Activated CD8-positive, alpha-beta memory T cell treated with anti-CD3 and anti-CD28 coated beads for 4 hours (primary cell): ENCODE results near the gene SP6.

Experiments
- DNase-seq, 2 donors: peaks; one replicate each; pipeline ENCODE4 v3.0.0-alpha.2; 2020; ENCODE audit warnings: low read depth in 2 of 2

Gene SP6

DNA sequence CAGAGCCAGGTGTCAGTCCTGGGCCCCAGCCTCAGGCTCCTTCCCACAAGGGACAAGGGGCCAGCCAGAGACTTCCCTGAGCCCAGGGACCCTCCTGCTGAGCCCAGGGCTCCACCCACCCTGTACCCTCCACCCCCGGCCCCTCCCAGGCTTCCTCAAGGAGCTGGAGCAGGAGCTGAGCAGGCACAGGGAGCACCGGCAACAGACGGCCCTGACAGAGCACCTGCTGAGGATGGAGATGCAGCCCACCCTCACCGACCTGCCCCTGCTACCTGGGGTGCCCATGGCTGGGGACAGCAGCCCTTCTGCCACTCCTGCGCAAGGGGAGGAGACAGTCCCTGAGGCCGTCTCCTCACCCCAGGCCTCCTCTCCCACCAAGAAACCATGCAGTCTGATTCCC, 14.4 kb downstream of the SP6 start:
- no peak for DNase-seq

DNA sequence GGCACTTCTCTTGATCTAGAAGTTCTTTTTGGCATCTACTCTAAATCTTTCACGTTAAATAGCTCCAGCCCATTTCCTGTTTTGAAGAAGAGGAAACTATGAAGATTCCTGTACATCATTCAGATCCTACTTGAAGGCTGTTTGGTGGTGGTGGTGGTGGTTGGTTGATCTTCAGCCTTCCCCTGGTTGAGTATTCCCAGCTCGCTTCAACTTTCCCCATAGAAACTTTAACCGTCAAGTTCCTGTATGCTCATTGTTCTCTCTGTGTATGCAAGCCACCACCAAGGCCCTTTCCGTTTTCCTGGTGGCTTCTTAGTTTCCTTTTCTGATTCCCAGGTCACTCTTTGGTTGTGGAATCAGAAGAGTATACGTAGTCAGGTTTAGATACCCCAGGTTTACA, 16.2 kb downstream of the SP6 start:
- no peak for DNase-seq

DNA sequence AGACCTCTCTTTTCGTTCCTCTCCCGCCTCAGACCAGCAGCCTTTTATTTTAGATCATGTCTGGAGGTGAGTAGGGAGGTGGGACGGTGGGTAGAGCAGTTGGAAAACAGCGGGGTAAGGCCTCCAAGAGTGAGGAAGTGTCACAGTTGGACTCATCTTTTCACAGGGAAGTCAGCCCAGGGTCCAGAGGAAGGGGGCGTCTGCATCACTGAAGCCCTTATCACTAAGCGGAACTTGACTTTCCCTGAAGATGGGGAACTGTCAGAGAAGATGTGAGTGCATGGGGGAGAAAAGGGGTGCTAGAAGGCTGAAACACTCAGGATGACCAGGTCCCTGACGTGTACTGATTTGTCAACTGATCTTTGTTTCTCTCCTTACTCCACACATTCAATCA, 19.0 kb downstream of the SP6 start:
- DNase-seq, result no peak

DNA sequence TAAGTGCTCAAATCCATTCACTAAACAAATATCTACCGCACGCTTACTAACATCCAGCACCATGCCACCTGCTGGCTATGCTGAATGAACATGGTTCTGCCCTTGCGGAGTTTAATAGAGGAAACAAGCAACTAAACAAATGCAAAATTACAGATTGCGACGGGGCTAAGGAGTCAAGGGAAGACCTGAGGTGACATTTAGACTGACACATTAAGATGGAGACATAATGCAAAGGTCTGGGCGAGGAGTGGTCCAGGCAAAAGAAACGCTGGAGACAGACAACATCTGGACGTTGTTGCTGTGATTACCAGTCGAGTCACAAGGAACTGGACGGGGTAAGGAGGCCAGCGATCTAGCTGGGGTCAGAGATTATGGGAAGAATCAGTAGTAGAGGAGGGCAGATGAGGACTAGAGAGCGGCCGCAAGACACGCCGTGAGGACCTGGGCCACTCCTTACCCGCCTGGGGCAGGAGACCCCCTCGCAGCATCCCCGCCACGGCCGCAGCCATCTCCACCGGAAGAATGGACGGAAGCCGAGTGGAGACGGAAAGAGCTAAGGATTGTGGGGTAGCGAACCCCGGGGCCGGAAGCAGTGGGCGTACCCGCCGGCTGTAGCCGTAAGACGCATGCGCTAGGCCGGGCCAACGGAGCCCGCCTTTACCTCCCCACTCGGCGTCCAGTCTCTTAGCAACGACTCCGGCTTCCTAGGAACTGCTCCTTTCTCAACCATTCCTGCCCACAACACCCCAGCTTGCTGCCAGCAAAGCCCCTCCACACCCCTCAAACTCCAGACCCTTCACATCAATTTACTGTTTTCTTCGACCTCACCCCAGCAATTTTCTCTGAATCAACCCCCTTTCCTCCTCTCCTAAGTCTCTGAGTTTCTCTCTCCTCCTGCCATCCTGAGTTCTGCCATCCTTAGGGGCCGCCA, 19.7 kb downstream of the SP6 start, which contains the start of the genes LRRC46 and MRPL10:
LRRC46 (plus strand) TSS at position 668 of the 931 bp plus-strand sequence. CDS start 320 bp downstream, outside the sequence.
MRPL10 (minus strand) TSS at position 539 of the 931 bp plus-strand sequence; CDS start at position 509, 30 bp downstream.
- DNase-seq, result peak; percentile 86

DNA sequence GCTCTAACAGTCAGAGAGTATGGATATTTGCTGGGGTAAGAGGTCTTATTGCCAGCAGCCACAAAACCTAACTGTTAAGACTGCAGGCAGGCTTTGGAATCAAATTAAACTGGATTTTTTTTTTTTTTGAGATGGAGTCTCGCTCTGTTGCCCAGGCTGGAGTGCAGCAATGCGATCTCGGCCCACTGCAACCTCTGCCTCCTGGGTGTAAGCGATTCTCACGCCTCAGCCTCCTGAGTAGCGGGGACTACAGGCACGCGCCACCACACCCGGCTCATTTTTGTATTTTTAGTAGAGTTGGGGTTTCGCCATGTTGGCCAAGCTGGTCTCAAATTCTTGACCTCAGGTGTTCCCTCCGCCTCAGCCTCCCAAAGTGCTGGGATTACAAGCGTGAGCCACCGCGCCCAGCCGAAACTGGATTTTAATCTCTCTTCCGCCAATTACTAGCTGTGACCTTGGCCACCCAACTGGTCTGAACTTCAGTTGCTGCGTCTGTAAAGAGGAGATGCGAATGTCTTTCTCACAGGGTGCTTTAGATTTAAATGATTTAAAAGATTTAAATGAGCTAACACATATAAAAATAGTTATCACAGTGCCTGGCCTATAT, 20.5 kb downstream of the SP6 start:
- no peak for DNase-seq

DNA sequence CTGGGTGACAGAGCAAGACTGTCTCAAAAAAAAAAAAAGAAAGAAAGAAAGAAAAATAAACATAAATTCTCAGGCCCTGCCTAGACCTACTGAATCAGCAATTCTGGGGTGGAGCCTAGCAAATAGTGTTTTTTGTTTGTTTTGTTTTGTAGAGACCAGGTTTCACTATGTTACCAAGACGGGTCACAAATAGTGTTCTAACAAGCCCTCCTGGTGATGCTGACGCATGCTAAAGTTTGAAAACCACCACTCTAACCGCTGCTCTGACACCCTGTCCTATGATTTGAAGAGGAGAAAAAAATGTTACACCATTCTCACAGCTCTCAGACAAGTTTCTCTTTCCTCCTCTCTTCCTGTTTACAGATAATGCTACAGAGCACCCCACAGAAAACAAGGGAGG, 21.1 kb downstream of the SP6 start:
- DNase-seq, result peak; percentile 15 to 41

DNA sequence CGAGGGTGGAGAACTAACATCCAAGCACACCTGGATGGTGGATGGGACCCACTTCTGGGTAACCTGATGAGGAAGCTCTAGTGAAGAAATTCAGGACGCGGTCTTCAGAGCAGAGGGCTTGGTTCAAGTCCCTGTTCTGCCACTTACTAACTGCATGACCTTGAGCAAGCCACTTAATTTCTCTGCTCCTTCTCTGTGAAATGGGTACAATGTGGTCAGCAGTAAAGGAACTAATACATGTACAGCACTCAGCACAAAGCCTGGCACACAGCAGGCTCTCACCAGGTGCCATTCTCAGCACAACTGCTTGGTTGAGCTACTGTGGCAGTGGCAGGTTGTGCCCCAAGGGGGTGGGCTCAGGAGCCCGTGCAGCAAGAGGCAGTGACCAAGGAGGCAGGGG, 27.4 kb downstream of the SP6 start:
- no peak for DNase-seq

DNA sequence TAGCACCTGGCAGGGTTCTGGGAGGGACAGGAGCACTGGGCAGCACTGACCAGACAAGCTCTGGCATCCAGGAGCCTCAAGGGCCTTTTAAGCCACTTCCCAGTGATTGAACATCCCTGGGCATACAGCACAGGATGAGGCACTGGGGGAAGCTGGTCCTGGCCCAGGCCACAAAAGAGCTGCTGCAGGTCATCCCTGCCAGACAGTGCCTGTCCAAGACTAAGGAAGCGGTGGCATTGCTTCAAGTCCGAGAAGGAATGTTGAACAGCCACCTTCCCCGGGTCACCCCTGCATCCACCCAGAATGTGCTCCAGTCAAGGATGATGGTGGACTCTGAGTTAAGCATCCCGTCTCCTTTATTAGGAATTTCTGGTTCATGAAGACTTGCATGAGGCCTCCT, 28.2 kb downstream of the SP6 start:
- no peak for DNase-seq

DNA sequence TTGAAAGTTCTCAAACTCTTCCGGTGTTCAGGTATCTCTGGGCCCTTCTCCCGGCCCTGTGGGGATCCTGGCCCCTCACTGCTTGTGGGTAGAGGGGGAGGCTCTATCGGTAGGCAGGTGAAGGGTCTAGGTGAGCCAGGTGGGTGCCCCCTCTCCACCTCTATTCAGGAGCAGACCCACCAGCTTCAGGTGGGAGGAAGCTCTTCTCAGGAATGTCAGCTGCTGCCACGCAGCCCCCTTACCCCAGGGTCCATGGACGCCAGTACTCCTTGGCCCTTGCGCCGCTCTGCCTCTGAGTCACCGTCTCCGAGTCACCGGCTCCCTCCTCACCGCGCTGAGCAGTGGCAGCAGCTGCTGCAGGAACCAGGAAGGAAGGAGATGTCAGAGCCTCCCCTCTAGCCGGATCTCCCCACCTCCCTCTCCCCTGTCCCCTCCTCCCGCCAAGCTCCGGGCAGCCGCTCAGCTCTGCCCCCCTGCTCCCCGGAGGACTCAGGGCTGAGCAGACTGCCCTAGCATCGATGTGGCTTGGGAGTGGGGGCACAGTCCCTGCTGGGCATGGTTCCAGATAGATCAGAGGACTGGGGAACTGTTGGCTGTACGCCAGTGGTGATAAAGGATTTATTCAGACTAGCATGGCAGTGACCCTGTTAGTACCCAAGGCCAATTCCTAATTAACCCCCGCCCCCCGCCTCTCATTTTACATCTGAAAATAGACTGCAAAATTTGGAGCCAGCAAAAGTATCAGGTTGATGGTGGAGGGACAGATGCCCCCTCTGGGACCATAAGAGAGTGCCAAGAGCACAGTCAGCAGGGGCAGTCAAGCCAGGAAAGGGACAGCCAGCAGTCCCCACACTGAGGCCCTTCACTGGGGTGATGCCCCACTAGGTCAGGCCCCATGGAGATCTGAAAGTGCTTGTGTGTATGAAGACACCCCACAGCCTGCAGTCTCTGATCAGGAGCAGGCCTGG, 29.3 kb downstream of the SP6 start, which contains the start of gene OSBPL7:
OSBPL7 (minus strand) TSS at position 371 of the 968 bp plus-strand sequence. CDS start 1,516 bp downstream, outside the sequence.
- DNase-seq, result peak; percentile 54 to 63

DNA sequence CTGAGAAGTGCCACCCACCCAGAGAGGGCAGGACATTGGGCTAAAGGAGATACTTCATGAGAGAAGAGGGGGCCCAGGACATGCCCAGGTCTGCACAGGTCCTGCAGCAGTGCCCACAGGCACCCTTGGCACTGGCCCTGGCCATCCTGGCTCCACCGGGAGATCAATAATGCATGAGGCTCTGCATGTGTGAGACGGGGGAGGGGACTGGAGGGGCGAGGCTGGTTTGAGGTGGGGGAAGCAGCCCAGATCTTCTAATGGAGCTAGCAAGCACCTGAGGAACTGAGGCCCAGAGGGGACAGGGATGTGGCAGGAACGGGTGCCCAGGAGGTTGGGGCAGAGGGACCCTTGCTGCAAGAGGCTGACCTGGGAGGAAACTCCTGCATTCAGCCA, 29.9 kb downstream of the SP6 start:
- no peak for DNase-seq

DNA sequence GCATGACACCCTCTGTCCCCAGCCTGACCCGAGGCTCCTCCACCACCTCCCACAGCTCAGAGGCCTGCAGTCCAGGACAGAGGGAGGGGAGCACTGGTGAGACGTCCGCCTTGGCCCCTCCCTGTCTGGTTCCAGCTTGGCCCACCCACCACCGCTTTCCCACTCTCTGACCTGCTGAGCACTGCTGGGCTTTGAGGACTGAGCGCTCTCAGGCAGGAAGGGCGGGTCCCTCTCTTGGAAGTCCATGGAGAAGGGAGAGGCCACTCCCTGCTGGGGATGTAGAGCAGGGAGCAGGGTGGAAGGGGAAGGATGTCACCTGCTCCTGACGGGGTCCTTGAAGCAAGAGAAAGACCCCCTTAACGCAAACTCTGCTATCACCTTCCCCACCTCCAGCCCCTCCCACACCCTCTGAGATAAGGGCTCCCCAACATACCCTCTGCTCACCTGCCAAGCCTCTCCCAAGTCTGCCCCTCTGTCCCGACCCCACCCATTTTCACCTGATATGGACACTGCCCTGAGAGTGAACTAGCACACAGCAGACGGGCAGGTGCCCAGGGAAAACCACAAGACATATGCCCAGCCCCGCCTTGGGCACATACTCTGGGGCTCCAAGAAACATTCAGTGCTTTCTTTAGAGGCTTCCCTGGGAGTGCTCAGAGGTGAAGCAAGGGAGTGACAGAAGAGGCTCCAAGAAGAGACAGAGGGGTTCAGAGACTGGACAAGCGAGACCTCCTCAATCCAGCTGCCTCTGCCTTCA, 30.8 kb downstream of the SP6 start:
- no peak for DNase-seq

DNA sequence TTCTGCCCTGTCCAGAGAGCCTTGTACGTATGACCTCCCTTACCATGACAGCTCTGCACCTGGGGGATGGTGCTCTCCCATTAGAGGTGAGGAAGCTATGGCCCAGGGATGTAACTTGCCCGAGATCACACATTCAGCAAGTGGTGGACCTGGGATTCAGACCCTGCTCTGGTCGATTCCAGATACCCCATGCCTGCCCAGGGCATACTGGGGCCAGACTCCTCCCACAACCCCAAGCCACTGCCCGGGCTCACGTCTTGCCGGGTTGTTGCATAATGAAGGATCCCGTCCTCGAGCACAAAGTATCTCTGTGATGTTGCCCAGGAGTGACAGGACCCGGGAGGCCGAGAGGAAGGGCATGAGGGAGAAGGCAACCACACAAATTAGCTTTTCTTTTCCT, 31.5 kb downstream of the SP6 start:
- DNase-seq, result no peak

DNA sequence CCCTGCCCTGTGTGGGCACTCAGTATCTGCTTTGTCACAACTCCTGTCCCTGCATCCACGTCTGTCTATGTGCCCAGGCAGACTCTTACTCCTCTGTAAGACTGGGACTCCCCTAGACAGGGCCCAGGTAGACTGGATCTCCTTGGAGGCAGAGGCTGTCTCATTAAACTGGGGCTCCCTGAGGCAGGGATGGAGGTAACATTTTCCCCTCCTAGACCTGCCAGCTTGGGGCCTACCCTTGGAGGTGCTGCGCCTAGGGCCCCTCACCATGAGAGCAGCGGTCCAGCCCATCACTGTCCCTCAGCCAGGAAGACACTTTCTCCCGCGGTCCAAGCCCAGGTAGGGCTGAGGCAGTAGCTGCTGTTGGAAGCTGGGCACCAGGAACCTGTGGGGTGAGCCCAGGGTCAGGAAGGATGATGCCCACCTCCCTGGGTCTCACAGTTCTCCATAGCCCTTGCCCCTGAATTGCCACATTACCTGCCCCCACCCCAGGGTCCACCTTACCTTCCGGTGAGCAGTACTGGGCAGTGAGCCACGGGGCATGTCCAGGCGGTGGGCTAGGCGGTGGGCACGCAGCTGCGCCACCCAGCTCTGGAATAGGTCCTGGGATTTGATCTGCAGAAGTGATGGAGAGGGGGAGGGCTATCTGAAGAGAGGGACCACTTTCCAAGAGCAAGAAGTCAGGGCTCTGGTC, 32.8 kb downstream of the SP6 start:
- no peak for DNase-seq

DNA sequence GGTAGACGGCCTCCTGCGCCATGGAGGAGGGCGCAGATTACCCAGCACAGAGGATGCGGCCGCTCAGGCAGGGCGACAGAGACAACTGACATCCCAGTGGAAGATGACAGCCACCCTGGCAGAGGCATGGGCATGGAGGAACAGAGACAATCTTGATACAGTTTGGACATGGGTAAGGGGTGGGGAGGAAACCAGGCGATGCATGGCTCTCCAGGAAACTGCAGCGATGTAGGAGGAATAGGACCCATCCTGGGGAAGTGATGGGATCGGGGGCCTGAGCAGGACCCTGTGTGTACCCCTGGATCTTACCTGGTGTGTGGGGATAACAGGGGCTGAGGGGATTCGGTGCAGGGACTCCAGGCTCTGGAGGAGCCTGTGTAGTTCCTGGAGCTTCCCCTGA, 34.0 kb downstream of the SP6 start:
- DNase-seq, result no peak

DNA sequence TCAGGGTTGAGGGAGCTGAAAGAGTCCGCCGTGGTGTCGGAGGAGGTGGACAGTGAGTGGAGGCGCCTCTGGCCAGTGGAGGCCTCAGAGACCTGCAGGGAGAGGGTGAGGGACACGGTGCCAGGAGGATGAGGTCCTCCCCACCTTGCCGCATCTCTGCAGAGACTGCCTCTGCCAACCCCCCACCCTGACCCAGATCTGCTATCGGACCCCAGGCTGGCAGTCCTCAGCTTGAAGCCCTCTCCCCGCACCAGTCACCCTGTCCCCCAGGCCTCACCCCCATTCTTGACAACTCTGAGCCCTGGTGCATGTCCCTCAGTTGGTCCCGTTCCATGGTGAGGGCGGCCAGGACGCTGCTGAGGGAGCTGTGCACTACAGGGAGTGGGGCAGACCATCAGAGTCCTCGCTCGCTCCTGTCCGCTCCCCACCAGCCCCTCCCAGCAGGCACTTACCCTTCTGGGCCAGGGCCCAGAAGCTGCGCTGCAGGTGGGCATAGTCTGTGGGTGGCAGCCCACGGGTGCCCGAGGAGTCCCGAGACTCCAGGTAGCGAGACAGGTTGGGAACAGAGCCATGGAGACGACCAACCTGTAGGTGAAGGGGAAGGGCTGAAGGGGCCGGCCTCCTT, 34.7 kb downstream of the SP6 start:
- no peak for DNase-seq

DNA sequence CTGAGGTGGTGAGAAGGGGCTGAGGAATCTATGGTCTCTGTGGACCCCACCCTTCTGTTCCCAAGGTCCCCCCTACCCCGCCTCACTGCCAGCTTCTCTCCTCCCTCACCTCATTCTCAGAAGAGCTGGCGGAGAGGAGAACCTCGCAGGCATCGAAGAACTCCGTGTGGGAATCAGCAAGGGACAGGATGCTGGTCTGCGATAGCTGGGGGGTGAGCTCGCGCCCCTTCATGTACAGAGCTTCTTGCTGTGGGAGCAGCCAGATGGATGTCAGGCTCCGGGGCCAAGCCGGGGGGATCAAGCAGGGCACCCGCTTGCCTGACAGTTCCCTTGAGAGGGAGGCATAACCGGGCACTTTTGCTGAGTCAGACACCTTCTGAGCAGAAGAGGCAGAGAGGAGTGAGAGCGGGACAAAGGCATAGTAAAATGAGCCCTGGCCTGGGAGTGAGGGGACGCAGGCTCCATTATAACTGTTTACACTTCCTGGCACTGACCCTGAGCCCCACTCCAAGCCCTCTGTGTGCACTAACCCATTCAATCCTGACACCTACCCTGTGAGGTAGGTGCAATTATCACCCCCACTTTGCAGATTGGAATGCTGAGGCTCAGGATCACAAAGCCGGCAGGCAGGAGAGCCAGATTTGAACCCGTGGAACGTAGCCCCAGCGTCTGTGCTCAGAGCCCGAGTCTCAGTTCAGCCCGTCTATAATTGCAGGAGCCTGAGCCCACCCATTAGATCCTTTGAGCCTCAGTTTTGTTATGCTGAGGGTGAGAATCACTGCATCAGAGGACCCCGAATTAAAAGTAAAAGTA, 35.7 kb downstream of the SP6 start:
- no peak for DNase-seq

DNA sequence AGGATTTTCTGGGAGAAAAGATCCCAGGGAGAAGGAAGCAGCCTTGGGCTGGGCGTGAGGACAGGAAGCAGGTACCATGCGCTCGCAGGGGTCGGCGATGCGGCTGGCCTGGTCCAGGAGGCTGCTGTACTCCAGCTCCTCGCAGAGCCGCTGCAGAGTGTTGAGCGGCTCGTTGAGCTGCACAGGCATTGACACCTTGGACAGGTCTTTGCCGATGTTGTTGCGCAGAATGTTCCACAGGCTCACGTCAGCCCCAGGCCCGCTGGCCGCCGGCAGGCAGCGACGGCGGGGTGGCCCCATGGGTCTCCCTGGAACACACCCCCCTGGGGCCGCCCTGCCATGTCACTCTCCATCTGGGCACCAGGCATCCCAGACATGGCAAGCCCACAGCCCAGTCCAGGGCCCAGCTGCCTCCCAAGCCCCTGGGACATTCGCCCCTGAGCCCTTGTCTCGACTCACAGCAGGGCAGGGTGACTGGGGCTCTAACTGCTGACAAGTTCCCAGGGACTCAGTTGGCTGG, 37.4 kb downstream of the SP6 start:
- DNase-seq, result no peak

DNA sequence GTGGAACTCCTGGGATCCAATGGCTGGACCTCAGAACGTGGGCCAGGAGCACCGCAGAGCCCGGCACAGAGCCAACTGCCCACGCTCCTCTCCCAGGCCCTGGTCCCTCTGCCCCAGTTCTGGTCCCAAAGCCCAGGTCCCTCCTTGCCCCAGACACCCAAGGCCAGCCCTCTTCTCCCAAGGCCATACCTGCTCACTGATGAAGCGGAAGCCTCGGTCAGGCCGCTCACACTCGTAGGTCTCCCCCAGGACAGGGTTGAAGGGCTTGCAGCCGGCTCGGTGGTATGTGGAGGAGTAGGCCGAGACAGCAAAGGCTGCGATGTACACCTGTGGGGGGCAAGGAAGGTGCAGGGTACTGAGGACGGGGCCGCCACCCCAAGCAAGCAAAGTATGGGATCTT, 37.9 kb downstream of the SP6 start:
- DNase-seq, result no peak
